HG03103 (cell line): Measurements from ENCODE around the gene BCAS4.
"Not testable (repeated sequence)": the region's sequence is repeated elsewhere in the genome, so short reads cannot be mapped to it uniquely, and the experiment has no call there.

ENCODE experiments used
- ATAC-seq: cut with Tn5 transposase; IDR thresholded peaks from one replicate; pipeline ENCODE4 v1.9.1; 2021; ENCODE audit warnings: low read depth; ENCODE audit not compliant: unreplicated experiment

The BCAS4 gene

GRCh38 chr20:50872560-50873425 is 77.9 kb downstream of the BCAS4 start:
- no peak for ATAC-seq

- no peak for ATAC-seq
These were observed 78.7 kb downstream of the BCAS4 start for GRCh38 chr20:50873585-50873984.

DNA sequence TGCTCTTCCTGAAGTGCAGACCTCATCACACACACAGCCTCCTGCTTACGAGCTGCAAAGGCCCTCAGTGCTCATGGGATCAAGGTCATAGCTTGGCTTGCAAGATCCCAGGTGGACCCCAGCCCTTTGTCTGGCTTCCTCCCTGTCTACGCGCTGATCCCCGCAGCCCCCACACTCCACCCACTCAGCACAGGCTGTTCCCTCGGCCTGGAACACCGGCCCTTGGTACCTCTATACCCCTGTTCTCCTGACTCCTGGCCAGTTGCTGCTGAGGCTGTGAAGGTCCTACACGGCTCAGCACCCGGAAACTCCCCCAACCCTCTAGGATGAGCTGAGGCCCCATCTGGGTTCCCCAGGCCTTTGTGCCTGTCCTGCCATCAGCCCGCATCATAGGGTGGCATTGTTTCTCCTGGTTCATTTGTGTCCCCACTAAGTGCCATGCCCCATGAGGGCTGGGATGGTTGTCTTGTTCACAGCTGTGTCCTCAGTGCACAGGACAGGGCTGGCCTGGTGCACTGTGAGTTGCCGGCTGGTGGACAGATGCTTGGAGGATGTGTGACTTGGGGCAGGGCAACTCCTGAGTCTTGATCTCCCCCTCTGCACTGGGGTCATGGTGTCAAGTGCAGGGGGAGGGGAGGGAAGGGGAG is 79.4 kb downstream of the BCAS4 start:
- no peak for ATAC-seq

DNA sequence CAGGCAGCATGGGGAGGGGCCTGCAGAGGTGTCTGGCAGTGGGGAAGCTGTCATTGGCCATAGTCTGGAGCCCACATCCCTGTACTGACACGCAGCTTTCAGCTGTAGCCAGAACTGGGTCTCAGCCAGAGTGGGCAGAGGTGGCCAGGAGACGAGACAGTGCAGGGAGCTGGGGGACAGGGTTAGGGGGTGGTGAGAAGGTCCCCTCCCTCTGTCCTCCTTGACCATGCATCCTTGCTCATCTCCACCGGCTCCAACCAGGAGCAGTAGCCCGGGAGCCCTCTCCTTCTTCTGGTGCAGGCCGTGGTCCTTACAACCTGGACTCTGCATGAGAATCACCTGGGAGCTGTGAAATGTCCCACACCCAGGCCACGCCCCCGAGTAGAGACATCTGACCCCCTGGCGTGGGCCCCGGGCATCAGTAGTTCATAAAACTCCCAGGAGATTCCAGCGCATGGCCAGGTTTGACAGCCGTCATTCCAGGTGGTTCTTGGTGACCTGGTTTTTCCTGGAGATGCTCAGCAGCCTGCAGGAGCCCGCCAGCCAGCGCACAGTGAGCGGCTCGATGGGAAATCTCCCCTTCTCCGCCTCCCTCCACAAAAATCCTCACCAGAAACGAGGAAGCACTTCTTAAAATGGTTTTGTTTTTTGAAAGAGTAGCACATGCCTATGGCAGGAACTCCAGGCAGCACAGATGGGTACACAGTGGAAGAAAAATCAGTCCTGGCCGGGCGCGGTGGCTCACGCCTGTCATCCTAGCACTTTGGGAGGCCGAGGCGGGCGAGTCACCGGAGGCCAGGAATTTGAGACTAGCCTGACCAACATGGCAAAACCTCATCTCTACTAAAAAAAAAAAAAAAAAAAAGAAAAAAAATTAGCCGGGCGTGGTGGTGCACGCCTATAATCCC is 80.2 kb downstream of the BCAS4 start:
- no peak for ATAC-seq

GRCh38 chr20:50876063-50876685 is 81.3 kb downstream of the BCAS4 start:
- no peak for ATAC-seq

GRCh38 chr20:50876816-50877215 is 82.0 kb downstream of the BCAS4 start:
- ATAC-seq, result no peak

DNA sequence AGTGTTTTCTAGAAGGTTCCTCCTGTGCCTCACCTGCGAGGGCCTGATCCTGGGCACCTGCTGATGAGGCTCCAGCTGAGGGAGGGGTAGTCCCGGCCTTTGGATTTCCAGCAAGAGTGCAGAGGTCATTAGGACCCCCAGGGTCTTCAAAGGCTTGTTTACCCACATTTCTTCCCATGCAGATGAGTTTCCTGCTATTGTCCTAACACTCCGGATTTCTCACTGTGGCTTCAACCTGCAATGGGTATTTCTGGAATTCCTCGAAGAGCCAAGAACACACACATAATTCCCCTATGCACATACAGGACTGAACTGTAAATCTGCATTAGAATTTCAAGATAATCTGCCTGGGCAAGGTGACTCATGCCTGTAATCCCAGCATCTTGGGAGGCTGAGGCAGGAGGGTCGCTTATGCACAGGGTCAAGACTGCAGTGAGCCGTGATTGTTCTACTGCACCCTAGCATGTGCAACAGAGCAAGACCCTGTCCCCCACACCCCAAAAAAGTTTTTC is 82.4 kb downstream of the BCAS4 start:
- no peak for ATAC-seq

GRCh38 chr20:50879649-50880550 is 85.0 kb downstream of the BCAS4 start:
- ATAC-seq, result no peak

DNA sequence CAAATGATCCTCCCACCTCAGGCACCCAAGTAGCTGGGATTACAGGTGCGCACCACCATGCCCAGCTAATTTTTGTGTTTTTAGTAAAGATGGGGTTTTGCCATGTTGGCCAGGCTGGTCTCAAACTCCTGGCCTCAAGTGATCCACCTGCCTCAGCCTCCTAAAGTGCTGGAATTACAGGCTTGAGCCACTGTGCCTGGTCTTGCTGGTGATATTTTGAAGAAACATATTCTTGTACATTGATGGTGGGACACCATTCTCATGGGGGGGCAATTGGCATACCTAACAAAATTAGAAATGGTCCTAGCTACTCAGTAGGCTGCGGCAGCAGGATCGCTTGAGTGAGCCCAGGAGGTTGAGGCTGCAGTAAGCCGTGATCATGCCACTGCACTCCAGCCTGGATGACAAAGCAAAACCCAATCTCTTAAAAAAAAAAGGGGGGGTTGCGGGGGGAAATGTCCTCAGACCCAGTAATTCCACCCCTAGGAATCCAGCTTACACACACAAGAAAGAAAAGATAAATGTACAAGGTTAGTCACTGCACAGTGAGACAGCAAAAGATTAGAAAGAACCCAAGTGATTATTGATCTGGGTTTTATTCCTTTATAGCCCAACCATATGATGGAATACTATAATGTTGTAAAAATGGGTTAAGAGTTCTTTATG is 87.0 kb downstream of the BCAS4 start:
- not testable (repeated sequence) for ATAC-seq

GRCh38 chr20:50883856-50884255 is 89.0 kb downstream of the BCAS4 start:
- no peak for ATAC-seq

- ATAC-seq, result no peak
These were observed 90.2 kb downstream of the BCAS4 start for GRCh38 chr20:50885068-50885467.

DNA sequence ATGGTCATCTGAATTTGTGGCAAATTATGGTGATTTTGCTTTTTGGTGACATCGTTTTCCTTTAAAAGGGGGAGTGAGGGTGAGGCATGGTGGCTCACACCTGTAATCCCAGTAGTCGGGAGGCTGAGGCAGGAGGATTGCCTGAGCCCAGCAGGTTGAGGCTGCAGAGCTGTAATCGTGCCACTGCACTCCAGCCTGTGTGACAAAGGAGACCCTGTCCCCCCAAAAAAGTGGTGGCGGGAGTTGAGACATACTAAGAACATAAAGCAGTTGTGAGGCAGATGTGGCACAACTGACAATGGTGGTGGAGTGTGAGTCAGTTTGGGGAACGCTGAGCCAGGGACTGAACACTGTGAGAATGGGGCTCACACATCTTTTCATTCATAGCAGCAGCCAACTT is 90.9 kb downstream of the BCAS4 start:
- no peak for ATAC-seq

- ATAC-seq, result no peak
These were observed 91.4 kb downstream of the BCAS4 start for GRCh38 chr20:50886184-50886790.

- no peak for ATAC-seq
These were observed 92.7 kb downstream of the BCAS4 start for GRCh38 chr20:50887576-50887975.

DNA sequence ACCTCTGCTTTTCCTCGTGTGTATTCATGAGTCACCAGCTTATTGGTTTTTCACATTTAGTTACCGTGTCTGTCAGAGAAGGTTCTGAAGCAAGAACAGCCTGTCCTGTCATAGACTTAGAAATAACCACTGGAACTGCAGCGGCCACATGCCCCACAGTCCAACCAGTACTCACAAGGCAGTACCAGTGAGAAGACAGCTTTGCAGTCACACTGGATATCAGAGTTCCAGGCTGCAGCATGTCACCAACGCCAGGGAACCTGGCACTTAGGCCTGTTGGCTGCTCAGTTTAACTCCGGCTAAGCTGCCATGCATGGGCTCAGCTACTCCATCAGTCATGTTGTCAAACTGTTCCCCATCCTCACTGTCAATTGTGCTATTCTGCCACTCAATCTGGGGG is 96.3 kb downstream of the BCAS4 start:
- ATAC-seq, result no peak

DNA sequence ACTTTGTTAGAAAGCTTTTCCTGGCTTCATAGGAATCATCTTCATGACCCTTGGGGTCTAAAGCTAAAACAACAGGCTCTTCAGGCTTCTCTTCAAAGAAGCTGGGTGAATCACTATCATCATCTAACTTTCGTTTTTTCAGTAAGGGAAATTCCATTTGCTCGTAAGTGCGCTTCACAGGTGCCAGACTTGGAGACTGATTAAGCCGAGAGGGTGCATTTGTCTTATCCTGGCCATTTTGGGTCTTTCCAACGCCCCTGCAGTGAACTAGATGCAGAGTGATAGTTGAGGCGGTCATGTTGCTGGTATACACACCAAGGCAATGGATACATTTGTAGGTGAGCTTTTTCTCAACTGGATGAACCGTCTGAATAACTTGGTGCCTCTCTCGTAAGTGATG is 97.5 kb downstream of the BCAS4 start:
- no peak for ATAC-seq

GRCh38 chr20:50893620-50894019 is 98.8 kb downstream of the BCAS4 start:
- ATAC-seq, result no peak

DNA sequence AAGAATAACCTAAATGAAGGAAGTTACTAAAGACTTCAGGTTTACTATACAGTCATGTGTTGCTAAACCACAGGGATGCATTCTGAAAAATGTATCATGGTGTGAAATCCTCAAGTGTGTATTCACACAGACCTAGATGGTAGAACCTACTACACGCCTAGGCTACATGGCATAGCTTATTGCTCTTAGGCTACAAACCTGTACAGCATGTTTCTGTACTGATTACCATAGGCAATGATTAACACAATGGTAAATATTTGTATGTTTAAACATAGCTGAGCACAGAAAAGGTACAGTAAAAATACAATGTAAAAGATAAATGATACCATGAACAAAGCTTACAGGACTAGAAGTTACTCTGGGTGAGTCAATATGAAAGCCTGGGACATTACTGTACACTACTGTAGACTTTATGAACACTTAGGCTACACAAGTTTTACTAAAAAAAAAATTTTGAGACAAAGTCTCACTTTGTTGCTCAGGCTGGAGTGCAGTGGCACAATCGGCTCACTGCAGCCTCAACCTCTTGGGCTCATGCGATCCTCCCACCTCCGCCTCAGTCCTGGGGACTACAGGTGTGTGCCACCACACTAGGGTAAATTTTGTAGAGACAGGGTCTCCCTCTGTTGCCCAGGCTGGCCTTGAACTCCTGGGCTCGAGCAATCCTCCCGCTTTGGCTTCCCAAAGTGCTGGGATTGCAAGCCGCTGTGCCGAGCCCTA is 100.4 kb downstream of the BCAS4 start:
- ATAC-seq, result no peak
